SK-N-SH (cell line): ENCODE data around the gene EFHD2. TPM values are rescaled to one million over a fixed set of nuclear protein-coding genes. Genes with fewer than 3 reads are reported as not detected.

Experiments
- CTCF ChIA-PET: fragments of 300-600, 350-600 bp; formaldehyde crosslinking; extraction: SDS; loops from one replicate; lab custom pipeline; 2021; lab: Yijun Ruan, JAX
- POLR2A ChIA-PET: fragments of 350-600 bp; sonication (Branson Sonifier 250); formaldehyde crosslinking; extraction: SDS; loops from one replicate; lab custom pipeline; 2020; ENCODE audit warnings: antibody characterized with exemption, inconsistent platforms; lab: Yijun Ruan, JAX
- DNase-seq: peaks from one replicate; pipeline ENCODE4 v3.0.0; 2012
- H2AFZ ChIP-seq: fragments of 200-600 bp; sonication (generic); 2 replicates; pipeline ENCODE4 v1.8.1; 2016; ENCODE audit warnings: antibody characterized with exemption, mild to moderate bottlenecking, low read depth
- H3F3A ChIP-seq: fragments of 200-600 bp; sonication (generic); replicated peaks from 2 replicates; pipeline ENCODE3; 2016; ENCODE audit warnings: antibody characterized with exemption, mild to moderate bottlenecking; ENCODE audit not compliant: insufficient read depth
- H3K27ac ChIP-seq, 2 experiments: fragments of 200-500 bp in 1 of 2; fragments of 200-600 bp in 1 of 2; sonication (Bioruptor generic) in 1 of 2; sonication (generic), shearing (Covaris generic) in 1 of 2; 2 replicates each; pipeline versions ENCODE4 v1.5.1 to v1.6.1; 2014 to 2016; ENCODE audit warnings: low read depth in 2 of 2, inconsistent platforms in 1 of 2, low read length in 1 of 2, mild to moderate bottlenecking in 1 of 2, mixed read lengths in 1 of 2
- H3K27me3 ChIP-seq: fragments of 200-600 bp; sonication (generic), shearing (Covaris generic); 2 replicates; pipeline ENCODE4 v1.6.1; 2016; ENCODE audit warnings: mixed run types; ENCODE audit not compliant: insufficient read depth
- H3K36me3 ChIP-seq, 2 experiments: fragments of 200-500 bp in 1 of 2; fragments of 200-600 bp in 1 of 2; sonication (Bioruptor generic) in 1 of 2; sonication (generic) in 1 of 2; replicated peaks in 1 of 2; 2 replicates each; pipeline versions ENCODE3 to v1.5.1; 2014 to 2016; ENCODE audit warnings: low read length in 1 of 2, mild to moderate bottlenecking in 1 of 2; ENCODE audit not compliant: insufficient read depth in 2 of 2, control insufficient read depth in 1 of 2
- H3K4me1 ChIP-seq, 2 experiments: fragments of 200-500 bp in 1 of 2; fragments of 200-600 bp in 1 of 2; sonication (Bioruptor generic) in 1 of 2; sonication (generic), shearing (Covaris generic) in 1 of 2; 2 replicates each; pipeline versions ENCODE4 v1.5.1 to v1.6.1; 2014 to 2016; ENCODE audit warnings: low read depth in 1 of 2, low read length in 1 of 2, mixed run types in 1 of 2; ENCODE audit not compliant: insufficient read depth in 2 of 2, control insufficient read depth in 1 of 2
- H3K4me2 ChIP-seq: fragments of 200-600 bp; sonication (generic), shearing (Covaris generic); 2 replicates; pipeline ENCODE4 v1.6.1; 2017; ENCODE audit warnings: mixed run types
- H3K4me3 ChIP-seq, 2 experiments: fragments of 200-500 bp in 1 of 2; fragments of 200-600 bp in 1 of 2; sonication (Bioruptor generic) in 1 of 2; sonication (generic), shearing (Covaris generic) in 1 of 2; 2 replicates each; pipeline versions ENCODE4 v1.5.1 to v1.8.1; 2014 to 2016; ENCODE audit warnings: low read depth in 2 of 2, inconsistent platforms in 1 of 2, low read length in 1 of 2, mild to moderate bottlenecking in 1 of 2, mixed read lengths in 1 of 2, moderate library complexity in 1 of 2
- H3K79me2 ChIP-seq: fragments of 200-600 bp; sonication (generic); 2 replicates; pipeline ENCODE4 v1.8.1; 2017; ENCODE audit warnings: mild to moderate bottlenecking; ENCODE audit not compliant: insufficient read depth
- H3K9ac ChIP-seq: fragments of 200-600 bp; sonication (generic); 2 replicates; pipeline ENCODE4 v1.6.1; 2017; ENCODE audit warnings: mixed run types
- H3K9me2 ChIP-seq: fragments of 200-600 bp; sonication (generic); 2 replicates; pipeline ENCODE4 v1.6.1; 2017; ENCODE audit warnings: mixed run types
- H3K9me3 ChIP-seq: fragments of 200-600 bp; sonication (generic); 2 replicates; pipeline ENCODE4 v1.6.1; 2017; ENCODE audit warnings: mixed run types, mild to moderate bottlenecking, moderate library complexity
- H4K20me1 ChIP-seq: fragments of 200-600 bp; sonication (generic); 2 replicates; pipeline ENCODE4 v1.6.1; 2017; ENCODE audit warnings: mild to moderate bottlenecking, mixed run types; ENCODE audit not compliant: insufficient read depth
- CHD2 ChIP-seq: fragments of 150-350 bp; IDR thresholded peaks from 2 replicates; pipeline ENCODE4 v1.6.1; 2018; ENCODE audit warnings: low read length; ENCODE audit not compliant: partially characterized antibody
- ELF1 ChIP-seq: IDR thresholded peaks from 2 replicates; pipeline ENCODE4 v1.4.0; 2012
- EP300 ChIP-seq, 2 experiments: IDR thresholded peaks; 2 replicates each; pipeline versions ENCODE4 v1.4.0 to v1.6.1; 2012; ENCODE audit warnings: borderline replicate concordance in 1 of 2, low read depth in 1 of 2, low read length in 1 of 2
- FOSL2 ChIP-seq: IDR thresholded peaks from 2 replicates; pipeline ENCODE4 v1.4.0; 2012; ENCODE audit warnings: low read depth, mild to moderate bottlenecking, moderate library complexity, borderline replicate concordance
- JUND ChIP-seq: IDR thresholded peaks from 2 replicates; pipeline ENCODE4 v1.4.0; 2012
- MAX ChIP-seq: IDR thresholded peaks from 2 replicates; pipeline ENCODE4 v1.4.0; 2012; ENCODE audit warnings: low read depth
- MEF2A ChIP-seq: IDR thresholded peaks from 2 replicates; pipeline ENCODE4 v1.4.0; 2012; ENCODE audit warnings: low read depth, borderline replicate concordance
- MXI1 ChIP-seq: IDR thresholded peaks from 2 replicates; pipeline ENCODE4 v1.6.1; 2012; ENCODE audit warnings: mild to moderate bottlenecking, low read depth, low read length, improper control_type of control experiment
- RCOR1 ChIP-seq: fragments of 150-350 bp; IDR thresholded peaks from 2 replicates; pipeline ENCODE4 v1.6.1; 2017; ENCODE audit warnings: antibody characterized with exemption, low read length
- RFX5 ChIP-seq: IDR thresholded peaks from 2 replicates; pipeline ENCODE4 v1.6.1; 2012; ENCODE audit warnings: mild to moderate bottlenecking, improper control_type of control experiment, low read length
- RXRA ChIP-seq: IDR thresholded peaks from 2 replicates; pipeline ENCODE4 v1.4.0; 2012; ENCODE audit warnings: low read depth, mild to moderate bottlenecking, borderline replicate concordance
- USF1 ChIP-seq: IDR thresholded peaks from 2 replicates; pipeline ENCODE4 v1.4.0; 2012; ENCODE audit warnings: low read depth, borderline replicate concordance
- YY1 ChIP-seq: IDR thresholded peaks from 2 replicates; pipeline ENCODE4 v1.4.0; 2012; ENCODE audit warnings: low read depth, mild to moderate bottlenecking
- ZBTB33 ChIP-seq: IDR thresholded peaks from 2 replicates; pipeline ENCODE4 v1.4.0; 2012; ENCODE audit warnings: low read depth, borderline replicate concordance
- WGBS: methylation state at CpG from one replicate; pipeline ENCODE4 v1.1.6; 2017; ENCODE audit warnings: low lambda C conversion rate; 5-methylcytosine and 5-hydroxymethylcytosine counted together
- polyA plus RNA-seq, 3 experiments: library from polyadenylated mRNA; depleted of rRNA; stranded (reverse); fragments of >200 nt; gene quantifications; 2 replicates each; pipeline ENCODE4 v1.2.3, GENCODE V29; 2012
- TF ChIP-seq, protein P1 (sequence below): IDR thresholded peaks from 2 replicates; pipeline ENCODE4 v1.6.1; 2012; ENCODE audit warnings: mild to moderate bottlenecking, low read depth, low read length, moderate library complexity
- TF ChIP-seq, protein P2 (sequence below): fragments of 200-600 bp; sonication (generic); IDR thresholded peaks from 2 replicates; pipeline ENCODE4 v1.6.1; 2017; ENCODE audit warnings: antibody characterized with exemption, mild to moderate bottlenecking, moderate library complexity
- TF ChIP-seq, protein P3 (sequence below): fragments of 150-350 bp; IDR thresholded peaks from 2 replicates; pipeline ENCODE4 v1.6.1; 2017; ENCODE audit warnings: antibody characterized with exemption, low read length, low read depth, borderline replicate concordance

Gene EFHD2
- polyA plus RNA-seq, 1 of the 3 experiments (the other 2 are of a cell fraction), result 59.8 TPM

- no peak overlapping the region for H2AFZ ChIP-seq
- no peak overlapping the region for H3K4me3 ChIP-seq
- 92% methylated on average over 16 of the region's 17 CpGs for WGBS
- peaks cover 0 to 2% of the 10 kb centered on the region in 2 experiments for H3K36me3 ChIP-seq
- H3K4me1 ChIP-seq, result no peaks in the 10 kb centered on the region
- no peak for DNase-seq
- no peak overlapping the region for H3K4me2 ChIP-seq
- H3K27ac ChIP-seq, result no peak overlapping the region
- no peak overlapping the region for H3K9ac ChIP-seq
- TF ChIP-seq, protein P1, sequence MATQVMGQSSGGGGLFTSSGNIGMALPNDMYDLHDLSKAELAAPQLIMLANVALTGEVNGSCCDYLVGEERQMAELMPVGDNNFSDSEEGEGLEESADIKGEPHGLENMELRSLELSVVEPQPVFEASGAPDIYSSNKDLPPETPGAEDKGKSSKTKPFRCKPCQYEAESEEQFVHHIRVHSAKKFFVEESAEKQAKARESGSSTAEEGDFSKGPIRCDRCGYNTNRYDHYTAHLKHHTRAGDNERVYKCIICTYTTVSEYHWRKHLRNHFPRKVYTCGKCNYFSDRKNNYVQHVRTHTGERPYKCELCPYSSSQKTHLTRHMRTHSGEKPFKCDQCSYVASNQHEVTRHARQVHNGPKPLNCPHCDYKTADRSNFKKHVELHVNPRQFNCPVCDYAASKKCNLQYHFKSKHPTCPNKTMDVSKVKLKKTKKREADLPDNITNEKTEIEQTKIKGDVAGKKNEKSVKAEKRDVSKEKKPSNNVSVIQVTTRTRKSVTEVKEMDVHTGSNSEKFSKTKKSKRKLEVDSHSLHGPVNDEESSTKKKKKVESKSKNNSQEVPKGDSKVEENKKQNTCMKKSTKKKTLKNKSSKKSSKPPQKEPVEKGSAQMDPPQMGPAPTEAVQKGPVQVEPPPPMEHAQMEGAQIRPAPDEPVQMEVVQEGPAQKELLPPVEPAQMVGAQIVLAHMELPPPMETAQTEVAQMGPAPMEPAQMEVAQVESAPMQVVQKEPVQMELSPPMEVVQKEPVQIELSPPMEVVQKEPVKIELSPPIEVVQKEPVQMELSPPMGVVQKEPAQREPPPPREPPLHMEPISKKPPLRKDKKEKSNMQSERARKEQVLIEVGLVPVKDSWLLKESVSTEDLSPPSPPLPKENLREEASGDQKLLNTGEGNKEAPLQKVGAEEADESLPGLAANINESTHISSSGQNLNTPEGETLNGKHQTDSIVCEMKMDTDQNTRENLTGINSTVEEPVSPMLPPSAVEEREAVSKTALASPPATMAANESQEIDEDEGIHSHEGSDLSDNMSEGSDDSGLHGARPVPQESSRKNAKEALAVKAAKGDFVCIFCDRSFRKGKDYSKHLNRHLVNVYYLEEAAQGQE, result no peak
- no peak for TF ChIP-seq MAX
- no peak for TF ChIP-seq MXI1
- no peak for TF ChIP-seq RXRA
- no peak for TF ChIP-seq RFX5
- no peak for TF ChIP-seq FOSL2
- no peak for TF ChIP-seq USF1
- TF ChIP-seq MEF2A, result no peak
- no peak for TF ChIP-seq ZBTB33
- TF ChIP-seq, protein P2, sequence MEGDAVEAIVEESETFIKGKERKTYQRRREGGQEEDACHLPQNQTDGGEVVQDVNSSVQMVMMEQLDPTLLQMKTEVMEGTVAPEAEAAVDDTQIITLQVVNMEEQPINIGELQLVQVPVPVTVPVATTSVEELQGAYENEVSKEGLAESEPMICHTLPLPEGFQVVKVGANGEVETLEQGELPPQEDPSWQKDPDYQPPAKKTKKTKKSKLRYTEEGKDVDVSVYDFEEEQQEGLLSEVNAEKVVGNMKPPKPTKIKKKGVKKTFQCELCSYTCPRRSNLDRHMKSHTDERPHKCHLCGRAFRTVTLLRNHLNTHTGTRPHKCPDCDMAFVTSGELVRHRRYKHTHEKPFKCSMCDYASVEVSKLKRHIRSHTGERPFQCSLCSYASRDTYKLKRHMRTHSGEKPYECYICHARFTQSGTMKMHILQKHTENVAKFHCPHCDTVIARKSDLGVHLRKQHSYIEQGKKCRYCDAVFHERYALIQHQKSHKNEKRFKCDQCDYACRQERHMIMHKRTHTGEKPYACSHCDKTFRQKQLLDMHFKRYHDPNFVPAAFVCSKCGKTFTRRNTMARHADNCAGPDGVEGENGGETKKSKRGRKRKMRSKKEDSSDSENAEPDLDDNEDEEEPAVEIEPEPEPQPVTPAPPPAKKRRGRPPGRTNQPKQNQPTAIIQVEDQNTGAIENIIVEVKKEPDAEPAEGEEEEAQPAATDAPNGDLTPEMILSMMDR, result no peak
- TF ChIP-seq CHD2, result no peak
- TF ChIP-seq, protein P3, sequence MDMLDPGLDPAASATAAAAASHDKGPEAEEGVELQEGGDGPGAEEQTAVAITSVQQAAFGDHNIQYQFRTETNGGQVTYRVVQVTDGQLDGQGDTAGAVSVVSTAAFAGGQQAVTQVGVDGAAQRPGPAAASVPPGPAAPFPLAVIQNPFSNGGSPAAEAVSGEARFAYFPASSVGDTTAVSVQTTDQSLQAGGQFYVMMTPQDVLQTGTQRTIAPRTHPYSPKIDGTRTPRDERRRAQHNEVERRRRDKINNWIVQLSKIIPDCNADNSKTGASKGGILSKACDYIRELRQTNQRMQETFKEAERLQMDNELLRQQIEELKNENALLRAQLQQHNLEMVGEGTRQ, result no peak
- no peak for TF ChIP-seq RCOR1
- no peak for TF ChIP-seq EP300 (IDR thresholded peaks at IDR 0.05; ENCODE audit: borderline replicate concordance in 1 of 2, low read depth in 1 of 2, low read length in 1 of 2)
- TF ChIP-seq JUND, result no peak
- no peak for TF ChIP-seq ELF1
- TF ChIP-seq YY1, result no peak
- no peaks in the 10 kb centered on the region for H3K9me3 ChIP-seq
- H3K27me3 ChIP-seq, result no peaks in the 10 kb centered on the region
- no peaks in the 10 kb centered on the region for H3K9me2 ChIP-seq
- ChIA-PET POLR2A (no interaction called here), CTCF (interaction anchor here (4.4 kb wide), 1 partner anchor 111 kb away, joined by 30 read pairs; no protein-coding TSS in a partner anchor)
- H3F3A ChIP-seq, result peaks cover 3% of the 10 kb centered on the region
- H4K20me1 ChIP-seq, result no peaks in the 10 kb centered on the region
- H3K79me2 ChIP-seq, result no peaks in the 10 kb centered on the region
These were observed 25.8 kb downstream of the EFHD2 start for GRCh38 chr1:15435239-15436077.
